A549 (cell line): Measurements from ENCODE around the gene GALNT7. TPM values are rescaled to one million over a fixed set of nuclear protein-coding genes. Genes with fewer than 3 reads are reported as not detected.

Experiments used
- ATAC-seq, 2 experiments: fragments of 200-7000 bp in 1 of 2; fragments of >200 bp in 1 of 2; cut with Nextera tagmentation in 1 of 2; cut with Tn5 transposase in 1 of 2; 3 replicates each; pipeline versions ENCODE4 v1.8.0 to v1.9.1; 2018 to 2020; ENCODE audit warnings: mild to moderate bottlenecking in 1 of 2, moderate library complexity in 1 of 2
- CTCF ChIA-PET: fragments of 300-600 bp; sonication (Branson Sonifier 250); formaldehyde crosslinking; extraction: SDS; loops from one replicate; lab custom pipeline; 2021; ENCODE audit warnings: antibody characterized with exemption, inconsistent platforms; lab: Yijun Ruan, JAX
- POLR2A ChIA-PET: fragments of 350-600 bp; formaldehyde crosslinking; extraction: SDS; loops from one replicate; lab custom pipeline; 2021; ENCODE audit warnings: antibody characterized with exemption, inconsistent platforms; lab: Yijun Ruan, JAX
- DNase-seq, 2 experiments: peaks; one replicate each; pipeline versions ENCODE4 v3.0.0 to v3.0.0-alpha.2; 2011 to 2016; ENCODE audit warnings: low read depth in 1 of 2, low spot score in 1 of 2
- FAIRE-seq: peaks from 2 replicates; lab custom pipeline; 2011; peaks lifted over from hg19 to GRCh38; lab: Jason Lieb, UNC
- H3K27ac ChIP-seq, 2 experiments: fragments of >200 bp; sonication (Bioruptor Twin); formaldehyde crosslinking; 3 replicates each; pipeline ENCODE4 v1.5.1; 2016 to 2017
- H3K4me1 ChIP-seq: fragments of >200 bp; sonication (Bioruptor Twin); formaldehyde crosslinking; 3 replicates; pipeline ENCODE4 v1.6.1; 2016
- H3K4me2 ChIP-seq: fragments of >200 bp; sonication (Bioruptor Twin); formaldehyde crosslinking; 3 replicates; pipeline ENCODE4 v1.6.1; 2016
- H3K4me3 ChIP-seq: fragments of >200 bp; sonication (Bioruptor Twin); formaldehyde crosslinking; 3 replicates; pipeline ENCODE4 v1.5.1; 2016
- H3K9me3 ChIP-seq: fragments of >200 bp; sonication (Bioruptor Twin); formaldehyde crosslinking; 3 replicates; pipeline ENCODE4 v1.6.1; 2016
- BCL3 ChIP-seq: fragments of >200 bp; sonication (Bioruptor Twin); formaldehyde crosslinking; IDR thresholded peaks from 3 replicates; pipeline ENCODE4 v1.6.1; 2016
- BHLHE40 ChIP-seq: IDR thresholded peaks from 2 replicates; pipeline ENCODE4 v1.6.1; 2012; ENCODE audit warnings: low read depth, low read length, inconsistent platforms
- CEBPB ChIP-seq, 2 experiments: fragments of >200 bp in 1 of 2; sonication (Bioruptor Twin) in 1 of 2; formaldehyde crosslinking in 1 of 2; IDR thresholded peaks; 2 replicates each; pipeline ENCODE4 v1.6.1; 2012 to 2016
- FOSB ChIP-seq: fragments of 250-450 bp; sonication (Bioruptor Pico); IDR thresholded peaks from 2 replicates; pipeline ENCODE4 v1.5.0; 2020; ENCODE audit warnings: mild to moderate bottlenecking, moderate library complexity
- FOSL2 ChIP-seq, 2 experiments: fragments of 450-650 bp in 1 of 2; fragments of >200 bp in 1 of 2; sonication (Bioruptor Twin) in 1 of 2; formaldehyde crosslinking; IDR thresholded peaks; 2 replicates each; pipeline versions ENCODE4 v1.5.0 to v1.6.1; 2016 to 2020; ENCODE audit warnings: mild to moderate bottlenecking in 1 of 2, moderate library complexity in 1 of 2
- HES2 ChIP-seq: fragments of >200 bp; sonication (Bioruptor Twin); formaldehyde crosslinking; IDR thresholded peaks from 2 replicates; pipeline ENCODE4 v1.6.1; 2016
- HEYL ChIP-seq: fragments of 250-450 bp; sonication (Bioruptor Pico); IDR thresholded peaks from 2 replicates; pipeline ENCODE4 v1.8.0; 2021; ENCODE audit warnings: mild to moderate bottlenecking, moderate library complexity
- HOXA7 ChIP-seq: fragments of 250-450 bp; sonication (Bioruptor Pico); IDR thresholded peaks from 2 replicates; pipeline ENCODE4 v1.5.0; 2020; ENCODE audit warnings: mild to moderate bottlenecking, moderate library complexity
- HOXB13 ChIP-seq: fragments of 250-450 bp; sonication (Bioruptor Pico); IDR thresholded peaks from 2 replicates; pipeline ENCODE4 v1.5.0; 2020; ENCODE audit warnings: low read depth, mild to moderate bottlenecking, moderate library complexity
- JUN ChIP-seq, 2 experiments: fragments of >200 bp; sonication (Bioruptor Twin); formaldehyde crosslinking; IDR thresholded peaks; 2 replicates in 1 of 2; 3 replicates in 1 of 2; pipeline ENCODE4 v1.6.1; 2016 to 2017
- JUNB ChIP-seq: fragments of >200 bp; sonication (Bioruptor Twin); formaldehyde crosslinking; IDR thresholded peaks from 2 replicates; pipeline ENCODE4 v1.6.1; 2016
- KDM1A ChIP-seq: fragments of 200-600 bp; sonication (generic); IDR thresholded peaks from 2 replicates; pipeline ENCODE4 v1.6.1; 2016; ENCODE audit warnings: low read depth, mild to moderate bottlenecking
- KDM5A ChIP-seq: fragments of 200-600 bp; sonication (generic); IDR thresholded peaks from 2 replicates; pipeline ENCODE4 v1.6.1; 2016; ENCODE audit warnings: antibody characterized with exemption, mild to moderate bottlenecking
- MAX ChIP-seq: IDR thresholded peaks from 2 replicates; pipeline ENCODE4 v1.6.1; 2012
- NR3C1 ChIP-seq: fragments of >200 bp; sonication (Bioruptor Twin); formaldehyde crosslinking; IDR thresholded peaks from 3 replicates; pipeline ENCODE4 v1.6.1; 2017
- PHF8 ChIP-seq: fragments of 200-600 bp; sonication (generic); IDR thresholded peaks from 2 replicates; pipeline ENCODE4 v1.6.1; 2016; ENCODE audit warnings: low read depth, mild to moderate bottlenecking, antibody characterized with exemption, moderate library complexity, borderline replicate concordance
- POLR2A ChIP-seq: IDR thresholded peaks from 2 replicates; pipeline ENCODE4 v1.6.1; 2012; ENCODE audit warnings: mild to moderate bottlenecking, low read length
- POLR2AphosphoS2 ChIP-seq: conservative IDR thresholded peaks from 2 replicates; pipeline ENCODE4 v1.6.1; 2012; ENCODE audit warnings: low read length, improper control_type of control experiment, inconsistent platforms
- SMC3 ChIP-seq: fragments of >200 bp; sonication (Bioruptor Twin); formaldehyde crosslinking; IDR thresholded peaks from 3 replicates; pipeline ENCODE4 v1.6.1; 2018; ENCODE audit warnings: inconsistent platforms
- ZC3H11A ChIP-seq: fragments of 450-650 bp; IDR thresholded peaks from 2 replicates; pipeline ENCODE4 v1.6.1; 2014; ENCODE audit warnings: antibody characterized with exemption, mild to moderate bottlenecking
- ZNF302 ChIP-seq: fragments of 250-450 bp; sonication (Bioruptor Pico); IDR thresholded peaks from 2 replicates; pipeline ENCODE4 v1.9.0; 2021; ENCODE audit warnings: inconsistent platforms, mild to moderate bottlenecking, moderate library complexity
- ZSCAN20 ChIP-seq: fragments of 250-450 bp; sonication (Bioruptor Pico); IDR thresholded peaks from 2 replicates; pipeline ENCODE4 v1.8.0; 2022; ENCODE audit warnings: mild to moderate bottlenecking, moderate library complexity
- WGBS: methylation state at CpG from one replicate; pipeline ENCODE4 v1.1.6; 2017; ENCODE audit errors: missing lambda C conversion rate; 5-methylcytosine and 5-hydroxymethylcytosine counted together
- polyA plus RNA-seq, 4 experiments: library from polyadenylated mRNA; depleted of rRNA in 3 of 4; stranded (reverse); fragments of >200 nt; fragmentation: RNase III in 1 of 4; extraction: RNeasy Plus Mini Kit Qiagen cat#74134 plus additional on column Dnase treatment in 1 of 4; gene quantifications; 2 replicates in 3 of 4; 3 replicates in 1 of 4; pipeline ENCODE4 v1.2.3, GENCODE V29; 2011 to 2017
- TF ChIP-seq, protein P1 (sequence below): fragments of 450-650 bp; IDR thresholded peaks from 2 replicates; pipeline ENCODE4 v1.6.1; 2014; ENCODE audit warnings: antibody characterized with exemption
- TF ChIP-seq, protein P2 (sequence below): fragments of 150-350 bp; IDR thresholded peaks from 2 replicates; pipeline ENCODE4 v1.6.1; 2014; ENCODE audit warnings: low read depth, mild to moderate bottlenecking, low read length
- TF ChIP-seq, protein P3 (sequence below): fragments of 200-600 bp; sonication (generic); IDR thresholded peaks from 2 replicates; pipeline ENCODE4 v1.6.1; 2016; ENCODE audit warnings: antibody characterized with exemption, mild to moderate bottlenecking, moderate library complexity

Gene GALNT7
- polyA plus RNA-seq, 2 of the 4 experiments (the other 2 are of a cell fraction), result 28.8 to 63.6 TPM

DNA sequence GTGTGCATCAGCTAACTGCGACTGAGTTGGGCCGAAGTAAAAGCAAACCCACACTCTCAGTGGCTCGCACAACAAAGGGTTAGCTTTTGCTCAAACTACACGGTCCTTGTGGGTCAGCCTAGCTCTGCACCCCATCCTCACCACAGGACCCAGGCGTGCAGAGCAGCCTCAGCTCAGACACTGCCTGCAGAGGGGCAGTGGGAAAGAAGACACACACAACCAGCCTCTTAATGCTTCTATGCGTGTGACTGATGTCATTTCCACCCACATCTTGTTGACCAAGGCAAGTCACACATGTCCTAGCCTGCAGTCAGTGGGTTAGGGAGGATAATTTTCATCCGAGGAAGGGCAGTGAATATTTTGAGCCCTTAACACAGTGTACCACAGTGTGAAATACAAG is 125.1 kb downstream of the GALNT7 start:
- 94% methylated on average over 7 of the region's 7 CpGs for WGBS
- DNase-seq (no peak), ATAC-seq (no peak), FAIRE-seq (no peak)
- ChIA-PET POLR2A (no interaction called here), CTCF (interaction anchor here (0.8 to 1.2 kb wide), 2 partner anchors 8 to 13 kb away, joined by 3 read pairs; no protein-coding TSS in a partner anchor)
- Histone ChIP-seq H3K4me3 (no peak overlapping the region), H3K9me3 (no peaks in the 10 kb centered on the region), H3K4me2 (no peak overlapping the region), H3K4me1 (no peaks in the 10 kb centered on the region), H3K27ac (no peak overlapping the region)
- TF ChIP-seq JUN (IDR thresholded peaks at IDR 0.05) (no peak), KDM1A (no peak), KDM5A (no peak), PHF8 (no peak), FOSB (no peak), NR3C1 (no peak), SMC3 (no peak), JUNB (no peak), ZC3H11A (no peak)

- H3K4me3 ChIP-seq, result no peak overlapping the region
- 95% methylated on average over 1 of the region's 1 CpG for WGBS
- ATAC-seq (no peak), DNase-seq (no peak), FAIRE-seq (no peak)
- H3K4me2 ChIP-seq, result no peak overlapping the region
- H3K9me3 ChIP-seq, result no peaks in the 10 kb centered on the region
- ChIA-PET CTCF (no interaction called here), POLR2A (no interaction called here)
- H3K4me1 ChIP-seq, result no peaks in the 10 kb centered on the region
- no peak overlapping the region for H3K27ac ChIP-seq
- TF ChIP-seq ZNF302 (CRISPR knock-in tag) (no peak), CEBPB (IDR thresholded peaks at IDR 0.05) (no peak), BCL3 (no peak), POLR2A (no peak), HOXA7 (no peak), HES2 (no peak), MAX (no peak), FOSL2 (IDR thresholded peaks at IDR 0.05) (no peak), FOSL2 (CRISPR knock-in tag; IDR thresholded peaks at IDR 0.05) (no peak), KDM5A (no peak), PHF8 (no peak), BHLHE40 (no peak), HEYL (no peak), SMC3 (no peak)
- TF ChIP-seq, protein P1, sequence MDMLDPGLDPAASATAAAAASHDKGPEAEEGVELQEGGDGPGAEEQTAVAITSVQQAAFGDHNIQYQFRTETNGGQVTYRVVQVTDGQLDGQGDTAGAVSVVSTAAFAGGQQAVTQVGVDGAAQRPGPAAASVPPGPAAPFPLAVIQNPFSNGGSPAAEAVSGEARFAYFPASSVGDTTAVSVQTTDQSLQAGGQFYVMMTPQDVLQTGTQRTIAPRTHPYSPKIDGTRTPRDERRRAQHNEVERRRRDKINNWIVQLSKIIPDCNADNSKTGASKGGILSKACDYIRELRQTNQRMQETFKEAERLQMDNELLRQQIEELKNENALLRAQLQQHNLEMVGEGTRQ, result no peak
- TF ChIP-seq, protein P2, sequence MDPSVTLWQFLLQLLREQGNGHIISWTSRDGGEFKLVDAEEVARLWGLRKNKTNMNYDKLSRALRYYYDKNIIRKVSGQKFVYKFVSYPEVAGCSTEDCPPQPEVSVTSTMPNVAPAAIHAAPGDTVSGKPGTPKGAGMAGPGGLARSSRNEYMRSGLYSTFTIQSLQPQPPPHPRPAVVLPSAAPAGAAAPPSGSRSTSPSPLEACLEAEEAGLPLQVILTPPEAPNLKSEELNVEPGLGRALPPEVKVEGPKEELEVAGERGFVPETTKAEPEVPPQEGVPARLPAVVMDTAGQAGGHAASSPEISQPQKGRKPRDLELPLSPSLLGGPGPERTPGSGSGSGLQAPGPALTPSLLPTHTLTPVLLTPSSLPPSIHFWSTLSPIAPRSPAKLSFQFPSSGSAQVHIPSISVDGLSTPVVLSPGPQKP, result no peak
These were observed 125.8 kb downstream of the GALNT7 start for GRCh38 chr4:173294444-173294843.

GRCh38 chr4:173301518-173302201 is 133.0 kb downstream of the GALNT7 start:
- ATAC-seq (no peak), FAIRE-seq (no peak), DNase-seq (peak in 1 of 2 experiments; percentile 14)
- H3K9me3 ChIP-seq, result peaks cover 6% of the 10 kb centered on the region; the same call in 1 of the 3 replicates
- H3K4me1 ChIP-seq, result no peaks in the 10 kb centered on the region
- 23% methylated on average over 5 of the region's 5 CpGs for WGBS
- H3K4me3 ChIP-seq, result no peak overlapping the region
- CTCF ChIA-PET, result interaction anchor here (0.5 to 1.6 kb wide), 24 partner anchors 8 to 289 kb away, joined by 3 to 7 read pairs (median 3); no protein-coding TSS in a partner anchor
- no peak overlapping the region for H3K4me2 ChIP-seq
- POLR2A ChIA-PET, result no interaction called here
- no peak overlapping the region for H3K27ac ChIP-seq
- TF ChIP-seq POLR2AphosphoS2 (no peak), PHF8 (no peak), SMC3 (peak; percentile 25; the same call in 1 of the 3 replicates), ZSCAN20 (no peak), HOXB13 (no peak), NR3C1 (no peak)
- TF ChIP-seq, protein P3, sequence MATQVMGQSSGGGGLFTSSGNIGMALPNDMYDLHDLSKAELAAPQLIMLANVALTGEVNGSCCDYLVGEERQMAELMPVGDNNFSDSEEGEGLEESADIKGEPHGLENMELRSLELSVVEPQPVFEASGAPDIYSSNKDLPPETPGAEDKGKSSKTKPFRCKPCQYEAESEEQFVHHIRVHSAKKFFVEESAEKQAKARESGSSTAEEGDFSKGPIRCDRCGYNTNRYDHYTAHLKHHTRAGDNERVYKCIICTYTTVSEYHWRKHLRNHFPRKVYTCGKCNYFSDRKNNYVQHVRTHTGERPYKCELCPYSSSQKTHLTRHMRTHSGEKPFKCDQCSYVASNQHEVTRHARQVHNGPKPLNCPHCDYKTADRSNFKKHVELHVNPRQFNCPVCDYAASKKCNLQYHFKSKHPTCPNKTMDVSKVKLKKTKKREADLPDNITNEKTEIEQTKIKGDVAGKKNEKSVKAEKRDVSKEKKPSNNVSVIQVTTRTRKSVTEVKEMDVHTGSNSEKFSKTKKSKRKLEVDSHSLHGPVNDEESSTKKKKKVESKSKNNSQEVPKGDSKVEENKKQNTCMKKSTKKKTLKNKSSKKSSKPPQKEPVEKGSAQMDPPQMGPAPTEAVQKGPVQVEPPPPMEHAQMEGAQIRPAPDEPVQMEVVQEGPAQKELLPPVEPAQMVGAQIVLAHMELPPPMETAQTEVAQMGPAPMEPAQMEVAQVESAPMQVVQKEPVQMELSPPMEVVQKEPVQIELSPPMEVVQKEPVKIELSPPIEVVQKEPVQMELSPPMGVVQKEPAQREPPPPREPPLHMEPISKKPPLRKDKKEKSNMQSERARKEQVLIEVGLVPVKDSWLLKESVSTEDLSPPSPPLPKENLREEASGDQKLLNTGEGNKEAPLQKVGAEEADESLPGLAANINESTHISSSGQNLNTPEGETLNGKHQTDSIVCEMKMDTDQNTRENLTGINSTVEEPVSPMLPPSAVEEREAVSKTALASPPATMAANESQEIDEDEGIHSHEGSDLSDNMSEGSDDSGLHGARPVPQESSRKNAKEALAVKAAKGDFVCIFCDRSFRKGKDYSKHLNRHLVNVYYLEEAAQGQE, result no peak
